ENCODE data around the gene TKTL1.
"Not testable (repeated sequence)": the region's sequence is repeated elsewhere in the genome, so short reads cannot be mapped to it uniquely, and the experiment has no call there.

TKTL1 gene

DNA sequence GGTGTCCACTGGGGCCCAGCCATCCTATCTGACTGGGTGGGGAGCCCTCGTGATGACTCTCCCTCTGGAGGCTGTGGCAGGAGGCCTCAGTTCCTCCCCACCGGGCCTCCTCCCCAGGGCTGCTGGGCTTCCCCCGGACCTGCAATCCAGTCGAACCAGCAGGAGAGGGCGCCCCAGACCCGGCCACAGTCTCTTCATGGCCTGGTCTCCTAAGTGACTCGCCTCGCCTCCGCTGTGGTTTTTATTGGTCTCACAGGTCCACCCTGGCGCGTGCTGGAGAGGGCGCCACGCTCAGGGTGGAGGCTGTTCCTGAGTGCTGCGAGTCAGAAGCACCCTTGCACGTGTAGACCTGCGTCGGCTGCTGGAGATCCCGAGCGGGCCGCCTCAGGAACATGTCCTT is 48.0 kb downstream of the TKTL1 start:
- not testable (repeated sequence) for DNase-seq (ENCODE audit: low spot score)

DNA sequence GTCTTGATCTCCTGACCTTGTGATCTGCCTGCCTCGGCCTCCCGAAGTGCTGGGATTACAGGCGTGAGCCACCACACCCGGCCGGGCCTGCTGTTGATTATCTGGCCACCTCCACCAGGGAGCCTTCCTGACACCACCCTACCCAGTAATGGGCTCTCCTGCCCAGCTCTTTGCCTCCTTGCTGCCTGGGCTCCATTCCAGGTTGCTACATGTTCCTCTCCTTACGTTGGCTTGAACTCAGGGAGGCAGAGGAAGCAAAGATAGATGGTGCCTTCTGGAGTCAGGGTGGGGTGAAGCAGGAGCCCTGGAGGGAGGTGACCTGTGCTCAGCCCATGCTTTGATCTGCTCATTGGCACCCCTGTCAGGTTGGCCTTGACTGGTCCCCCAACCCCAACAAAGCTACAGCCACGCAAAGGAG is 52.5 kb downstream of the TKTL1 start:
- no peak for DNase-seq (ENCODE audit: low spot score)

DNA sequence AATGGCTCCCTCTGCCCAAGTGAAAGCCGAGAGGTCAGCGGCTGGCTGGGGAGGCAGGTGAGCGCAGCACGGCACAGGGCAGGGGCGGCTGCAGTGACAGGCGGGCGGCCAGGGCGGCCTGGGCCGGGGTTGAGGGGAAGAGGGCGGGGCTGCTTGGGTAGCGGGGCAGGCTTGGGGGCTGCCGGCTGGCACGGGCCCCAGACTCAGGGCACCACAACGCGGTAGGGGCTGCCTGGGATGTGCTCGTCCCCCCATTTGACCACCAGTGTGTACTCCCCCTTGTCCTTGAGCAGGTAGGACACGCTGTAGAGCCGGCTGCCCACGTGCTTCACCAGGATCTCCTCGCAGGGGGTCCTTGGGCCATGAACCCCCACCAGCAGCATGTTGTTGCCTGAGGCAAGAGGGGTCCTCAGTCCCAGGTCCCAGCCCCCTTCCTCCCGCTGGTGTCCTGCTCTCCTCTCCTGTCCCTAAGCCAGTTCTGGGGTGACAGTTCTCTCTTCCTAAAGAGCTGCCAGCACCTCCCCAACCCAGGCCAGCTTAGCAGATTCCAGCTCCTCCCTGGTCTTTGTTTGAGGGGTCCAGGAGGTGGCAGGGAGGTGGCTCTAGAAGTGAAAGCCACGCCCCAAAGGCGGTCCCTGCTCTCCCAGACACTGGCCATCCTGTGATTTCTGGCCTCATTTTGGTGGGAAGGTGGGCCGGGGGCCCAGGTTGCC is 53.2 kb downstream of the TKTL1 start:
- DNase-seq (ENCODE audit: low spot score): no peak

DNA sequence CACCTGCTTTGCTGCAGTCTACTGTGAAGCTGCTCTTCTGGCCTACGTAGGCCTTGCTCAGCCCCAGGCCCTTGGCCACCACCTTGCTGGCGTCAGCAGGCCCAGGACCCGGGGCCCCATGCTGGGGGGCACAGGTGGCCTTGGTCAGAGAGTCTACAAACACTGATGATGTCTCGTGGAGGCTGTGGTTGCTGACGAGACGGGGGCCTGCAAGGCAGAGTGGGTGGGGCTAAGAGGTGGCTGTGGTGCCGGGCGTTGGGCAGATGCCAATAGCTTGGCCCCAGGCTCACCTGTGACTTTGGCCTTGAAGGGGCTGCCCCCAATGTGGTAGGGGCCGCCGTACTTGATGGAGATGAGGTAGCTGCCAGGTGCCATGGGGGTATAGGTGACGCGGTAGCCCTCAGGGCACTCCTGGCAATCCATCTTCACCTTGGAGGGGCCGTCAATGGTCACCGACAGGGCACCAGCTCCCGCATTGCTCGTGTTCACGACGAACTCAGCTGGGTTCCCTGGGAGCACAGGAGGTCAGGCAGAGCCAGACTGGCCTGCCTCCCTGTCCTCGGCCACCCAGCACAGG is 53.9 kb downstream of the TKTL1 start:
- no peak for DNase-seq (ENCODE audit: low spot score)

DNA sequence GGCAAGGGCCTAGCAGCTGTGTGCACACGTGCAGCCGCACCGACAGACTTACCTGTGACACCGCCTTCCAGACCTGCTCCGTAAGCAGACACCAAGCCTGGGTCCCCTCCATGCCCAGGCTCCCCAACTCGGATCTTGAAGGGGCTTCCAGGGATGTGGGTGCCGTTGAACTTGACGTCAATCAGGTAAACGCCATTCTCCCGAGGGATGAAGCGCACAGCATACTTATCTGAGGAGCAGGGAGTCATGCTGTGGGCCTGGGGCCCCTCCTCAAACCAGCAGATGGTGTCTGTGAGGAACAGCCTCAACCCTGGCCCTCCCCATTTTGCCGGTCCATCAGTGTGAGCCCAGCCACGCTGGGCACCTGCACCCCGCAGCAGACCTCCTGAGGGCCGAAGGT is 54.4 kb downstream of the TKTL1 start:
- DNase-seq (ENCODE audit: low spot score): no peak

DNA sequence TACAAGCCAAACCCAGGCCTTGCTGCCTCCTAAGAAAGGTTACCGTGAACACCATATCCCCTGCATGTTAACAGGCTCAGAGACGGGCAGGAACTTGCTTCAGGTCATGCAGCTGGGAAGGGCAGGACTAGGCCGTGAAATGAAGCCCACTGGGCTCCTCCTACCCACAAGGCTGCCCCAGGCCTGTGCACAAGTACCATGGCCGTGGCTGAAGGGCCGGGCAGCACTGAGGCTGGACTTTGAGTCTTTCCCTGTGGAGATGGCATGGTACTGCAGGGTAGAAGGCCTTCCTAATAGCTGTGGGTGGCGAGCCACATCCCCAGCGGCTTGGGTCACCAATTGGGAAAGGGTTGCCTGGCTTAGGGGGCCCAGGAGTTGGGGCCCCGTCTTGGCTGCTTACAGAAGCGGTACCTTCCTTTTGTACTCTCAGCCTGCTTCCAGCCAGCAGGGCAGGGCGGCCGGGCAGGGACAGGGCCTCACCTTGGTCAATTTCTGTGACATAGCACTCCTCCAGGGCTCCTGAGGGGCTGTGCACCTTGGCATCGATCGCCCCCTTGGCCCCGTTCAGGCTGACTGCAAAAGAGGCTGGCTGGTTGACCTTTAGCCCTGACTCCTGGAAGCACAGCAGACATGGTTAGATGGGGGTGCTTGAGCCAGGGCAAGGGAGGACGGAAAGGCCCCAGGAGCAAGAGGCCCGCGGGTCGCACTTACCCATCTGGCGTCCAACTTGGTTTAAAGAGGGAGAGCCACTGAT is 55.0 kb downstream of the TKTL1 start:
- no peak for DNase-seq (ENCODE audit: low spot score)

DNA sequence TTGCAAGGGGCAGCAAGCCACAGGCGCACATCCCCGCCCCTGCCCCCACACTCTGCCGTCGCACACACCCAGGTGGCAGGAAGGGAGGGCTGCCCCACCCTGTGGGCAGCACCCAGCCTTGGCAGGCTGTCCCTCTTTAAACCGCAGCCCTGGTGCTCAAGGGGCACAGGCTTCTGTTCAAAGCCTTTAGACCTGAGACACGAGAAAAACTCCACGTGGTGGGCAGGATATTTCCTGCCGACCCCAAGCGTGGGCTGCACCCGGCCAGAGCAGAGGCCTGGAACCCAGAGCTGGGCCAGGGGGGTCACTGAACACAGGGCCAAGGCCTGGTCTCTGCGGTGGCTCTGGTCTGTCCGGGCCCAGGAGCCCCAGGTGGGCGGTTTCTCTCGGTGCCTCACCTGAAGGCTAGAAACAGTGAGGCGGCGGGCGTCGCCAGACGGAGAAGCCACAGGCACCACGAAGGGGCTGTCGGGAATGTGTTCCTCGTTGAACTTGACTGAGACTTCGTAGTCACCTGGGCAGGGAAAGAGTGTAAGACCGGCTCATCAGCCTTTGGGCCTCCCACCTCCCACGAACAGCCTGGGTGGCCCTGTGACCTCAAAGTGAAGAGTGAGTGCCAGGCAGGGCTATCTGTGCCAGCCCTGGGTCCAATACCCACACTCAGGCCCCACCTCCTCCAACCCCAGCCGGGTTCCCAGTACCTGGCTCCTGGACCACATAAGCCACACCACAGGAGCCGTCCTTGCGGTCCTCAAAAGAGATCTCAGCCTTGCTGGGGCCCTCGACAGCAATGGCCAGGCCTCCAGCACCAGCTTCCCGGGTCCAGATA is 55.8 kb downstream of the TKTL1 start:
- peak; percentile 66 for DNase-seq (ENCODE audit: low spot score)

DNA sequence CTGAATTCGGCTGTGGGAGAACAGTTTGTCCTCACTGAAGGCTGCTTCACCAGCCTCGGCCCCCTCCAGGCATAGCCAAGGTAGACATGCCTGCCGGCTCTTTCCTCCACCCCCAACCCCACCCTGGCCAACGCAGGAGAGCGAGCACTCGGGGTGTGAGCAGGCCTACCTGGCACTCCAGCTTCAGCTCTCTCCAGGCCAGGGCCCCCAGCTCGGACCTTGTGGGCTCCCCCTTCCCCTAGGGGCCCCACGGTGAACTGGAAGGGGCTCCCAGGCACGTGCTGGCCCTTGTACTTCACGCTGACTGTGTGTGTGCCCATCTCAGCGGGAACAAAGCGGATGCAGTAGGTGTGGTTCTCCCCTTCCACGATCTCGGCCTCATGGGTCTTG is 56.4 kb downstream of the TKTL1 start:
- DNase-seq (ENCODE audit: low spot score): no peak

DNA sequence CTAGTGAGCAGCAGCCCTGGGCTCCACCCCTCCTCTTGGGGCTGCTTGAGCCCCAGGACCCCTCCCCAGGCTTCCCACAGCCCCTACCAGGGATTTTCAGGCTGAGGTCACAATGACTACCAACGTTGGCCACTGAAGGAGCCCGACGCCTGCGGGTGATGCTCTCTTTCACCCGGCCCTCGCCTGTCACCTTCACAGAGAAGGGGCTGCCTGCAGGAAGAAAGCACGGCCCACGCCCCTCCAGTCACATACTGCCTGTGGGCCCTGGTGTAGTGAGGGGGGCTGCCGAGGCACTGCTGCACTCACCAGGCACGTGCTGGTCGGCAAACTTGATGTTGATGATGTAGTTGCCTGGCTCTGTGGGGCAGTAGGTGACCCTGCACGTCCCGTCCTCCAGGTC is 56.9 kb downstream of the TKTL1 start:
- DNase-seq (ENCODE audit: low spot score): no peak

DNA sequence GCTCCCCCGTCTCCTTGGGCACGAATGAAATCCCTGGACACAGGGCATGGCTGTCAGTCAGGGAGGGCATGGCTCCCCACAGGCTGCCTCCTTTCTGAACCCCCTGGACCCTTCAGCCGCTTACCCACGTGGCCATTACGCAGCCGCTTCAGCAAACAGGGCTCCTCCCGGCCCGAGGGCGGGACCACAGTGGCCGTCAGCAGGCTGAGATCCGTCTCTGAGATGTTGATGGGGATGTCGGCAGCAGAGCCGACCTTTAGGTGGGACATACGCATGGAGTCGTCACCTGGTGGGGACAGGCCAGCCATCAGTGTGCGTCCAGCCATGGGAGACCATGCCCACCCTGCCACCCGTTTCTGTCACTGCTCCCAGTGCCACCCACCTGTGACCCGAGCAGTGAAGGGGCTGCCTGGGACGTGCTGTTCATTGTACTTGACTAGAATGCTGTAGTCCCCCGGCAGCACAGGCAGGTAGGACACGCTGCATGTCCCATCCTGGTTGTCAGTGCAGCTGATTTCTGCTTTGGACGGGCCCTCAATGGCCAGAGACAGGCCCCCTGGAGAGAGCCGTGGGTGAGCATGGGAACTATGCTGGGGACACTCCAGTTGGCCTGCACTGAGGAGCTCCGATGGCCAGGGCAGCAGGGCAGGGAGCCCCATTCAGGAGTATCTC is 57.7 kb downstream of the TKTL1 start:
- no peak for DNase-seq (ENCODE audit: low spot score)

DNA sequence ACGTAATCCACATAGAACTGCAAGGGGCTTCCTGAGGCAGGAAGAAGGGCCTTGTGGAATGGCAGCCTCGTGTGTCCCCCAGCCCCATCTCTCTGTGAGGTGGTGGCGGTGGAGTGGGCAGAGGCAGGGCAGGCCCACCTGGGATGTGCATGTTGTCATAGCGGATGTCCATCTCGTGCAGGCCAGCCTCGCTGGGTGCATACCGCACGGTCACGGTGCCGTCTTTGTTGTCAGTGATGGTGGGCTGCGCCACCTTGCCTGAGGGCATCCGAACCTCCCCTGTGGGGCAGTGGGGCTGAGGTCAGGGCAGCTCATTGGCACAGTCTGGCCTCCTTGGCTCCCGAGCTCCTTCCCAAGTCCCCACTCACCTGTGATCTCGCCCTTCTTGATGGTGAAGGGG is 58.4 kb downstream of the TKTL1 start:
- no peak for DNase-seq (ENCODE audit: low spot score)

DNA sequence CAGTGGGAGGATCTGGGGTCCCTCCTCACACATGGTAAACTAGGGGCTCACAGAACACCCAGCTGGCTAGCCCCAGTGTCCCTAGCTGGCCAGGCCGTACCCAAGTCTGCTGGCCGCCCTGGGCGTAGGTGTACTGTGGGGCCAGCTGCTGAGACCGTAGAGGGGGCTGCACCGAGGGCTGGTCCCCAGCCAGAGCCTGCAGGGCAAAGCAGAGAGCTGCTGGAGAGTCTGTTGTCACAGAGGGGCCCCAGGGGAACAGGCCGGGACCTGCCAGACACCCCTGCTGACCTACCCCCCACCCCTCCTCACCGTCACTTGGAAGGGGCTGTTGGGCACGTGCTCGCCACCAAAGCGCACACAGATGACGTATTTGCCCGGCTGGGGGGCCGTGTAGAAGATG is 58.9 kb downstream of the TKTL1 start:
- no peak for DNase-seq (ENCODE audit: low spot score)

DNA sequence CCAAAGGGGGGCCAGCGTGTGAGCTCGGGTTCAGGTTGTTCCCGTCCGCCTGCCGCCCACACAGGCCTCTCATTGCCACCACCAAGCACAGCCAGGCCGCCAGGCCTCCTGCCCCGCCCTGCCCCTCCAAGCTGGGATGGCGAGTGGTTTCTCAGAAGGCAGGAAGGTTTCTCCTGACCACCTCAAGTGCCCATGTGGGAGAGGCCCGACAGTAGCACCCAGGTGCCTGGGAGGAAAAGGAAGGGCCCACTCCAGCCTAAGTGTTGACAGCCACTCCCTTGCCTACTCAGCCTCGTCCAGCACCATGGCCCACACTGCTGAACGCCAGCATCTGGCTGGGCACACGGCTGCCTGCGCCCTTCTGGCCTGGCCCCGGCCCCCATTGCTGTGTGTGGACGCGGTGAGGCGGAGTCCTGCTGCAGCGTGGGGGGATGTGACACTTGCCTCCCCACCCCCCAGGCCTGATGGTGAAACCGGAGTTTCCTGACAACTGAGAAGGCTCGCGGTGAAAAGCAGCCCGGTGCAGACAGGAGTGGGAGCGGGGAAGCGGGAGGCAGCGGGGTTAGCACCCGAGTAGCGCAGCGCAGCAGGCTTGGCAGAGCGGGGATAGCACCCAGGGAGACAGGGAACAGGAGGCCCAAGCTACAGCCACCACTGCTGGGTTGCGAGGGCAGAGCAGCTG is 59.6 kb downstream of the TKTL1 start:
- no peak for DNase-seq (ENCODE audit: low spot score)

DNA sequence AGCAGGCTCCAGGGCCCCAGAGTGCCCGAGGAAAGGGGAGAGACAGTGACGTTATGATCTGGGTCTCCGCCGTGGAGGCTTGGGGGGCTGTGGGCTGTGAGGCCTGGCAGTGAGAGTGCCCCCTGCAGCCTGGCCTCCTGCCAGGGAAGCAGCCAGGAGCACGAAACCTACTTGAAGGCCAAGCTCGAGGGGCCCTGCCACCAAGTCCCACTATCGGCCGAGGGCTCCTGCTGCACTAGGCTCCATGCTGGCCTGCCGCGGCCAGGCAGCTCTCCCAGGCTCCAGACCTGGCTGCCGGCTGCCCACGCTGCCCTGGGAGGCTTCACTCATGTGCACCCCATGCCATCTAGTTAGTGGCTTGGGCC is 60.2 kb downstream of the TKTL1 start:
- no peak for DNase-seq (ENCODE audit: low spot score)

DNA sequence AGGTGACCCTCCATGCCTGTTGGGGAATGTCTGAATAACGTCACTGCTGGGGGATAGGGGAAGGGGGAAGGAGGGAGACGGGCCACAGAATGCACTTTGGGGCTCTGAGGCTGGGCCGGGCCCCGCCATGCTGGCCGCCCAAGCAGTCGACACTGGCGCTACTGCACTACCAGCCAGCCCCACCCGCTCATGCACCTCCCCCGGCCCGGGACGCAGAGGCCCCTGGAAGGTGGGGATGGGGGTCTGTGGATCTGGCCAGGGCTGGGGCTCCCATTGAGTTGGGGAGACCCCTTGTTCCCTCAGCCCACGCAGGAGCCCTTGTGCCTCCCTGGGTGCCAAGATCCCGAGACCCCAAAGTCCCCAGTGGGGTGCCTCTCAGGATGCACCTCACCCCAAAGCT is 61.0 kb downstream of the TKTL1 start:
- DNase-seq (ENCODE audit: low spot score): no peak

DNA sequence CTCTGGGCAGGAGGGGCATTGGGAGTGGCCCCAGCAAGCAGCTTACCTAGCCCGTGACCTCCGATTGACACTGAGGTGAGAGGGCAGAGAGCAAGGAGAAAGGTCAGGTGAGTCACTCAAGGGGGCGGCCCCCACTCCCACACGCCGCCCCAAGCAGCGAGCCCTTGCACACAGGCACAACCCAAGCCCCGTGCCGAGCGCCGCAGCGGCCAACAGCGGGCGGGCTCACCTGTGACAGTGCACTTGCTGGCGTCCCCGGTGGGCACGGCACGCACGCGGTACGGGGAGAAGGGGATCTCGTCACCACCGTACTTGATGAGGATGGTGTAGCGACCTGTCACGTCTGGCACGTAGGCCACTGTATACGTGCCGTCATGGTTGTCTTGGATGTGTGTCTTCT is 61.6 kb downstream of the TKTL1 start:
- DNase-seq (ENCODE audit: low spot score): no peak

DNA sequence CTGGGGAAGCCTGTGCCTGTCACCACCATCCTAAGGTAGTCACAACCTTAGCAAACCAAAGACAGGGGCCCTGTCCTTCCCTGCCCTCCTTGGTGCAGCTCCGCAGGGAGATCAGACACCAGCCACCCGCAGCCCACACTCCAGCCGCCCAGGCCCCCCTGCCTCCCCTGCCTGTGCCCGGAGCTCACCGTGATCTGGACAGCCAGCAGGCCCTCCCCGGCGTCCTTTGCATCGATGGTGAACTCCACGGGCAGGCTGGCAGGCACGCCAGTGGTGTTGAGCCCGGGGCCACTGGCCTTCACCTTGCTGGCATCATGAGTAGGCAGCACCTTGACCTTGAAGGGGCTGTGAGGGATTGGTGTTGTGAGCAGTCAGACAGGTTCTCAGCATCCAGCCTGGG is 62.4 kb downstream of the TKTL1 start:
- DNase-seq (ENCODE audit: low spot score): no peak

DNA sequence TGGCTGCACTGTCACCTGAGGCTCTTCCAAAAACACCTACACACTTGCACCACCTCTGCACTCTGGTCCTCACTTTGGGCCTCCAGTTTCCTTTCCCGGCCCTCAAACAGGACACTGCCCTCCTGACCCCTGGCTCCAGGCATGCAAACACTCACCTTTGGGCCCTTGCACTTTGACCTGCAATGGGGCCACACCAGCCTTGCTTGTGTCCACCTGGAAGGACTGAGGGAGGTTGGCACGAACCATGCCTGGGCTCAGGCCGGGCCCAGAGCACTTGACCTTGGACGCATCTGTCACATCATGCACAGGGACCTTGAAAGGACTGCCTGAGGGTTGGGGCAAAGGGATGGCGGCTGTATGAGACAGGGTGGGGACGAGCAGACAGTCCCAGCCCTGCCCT is 63.2 kb downstream of the TKTL1 start:
- DNase-seq (ENCODE audit: low spot score): no peak

DNA sequence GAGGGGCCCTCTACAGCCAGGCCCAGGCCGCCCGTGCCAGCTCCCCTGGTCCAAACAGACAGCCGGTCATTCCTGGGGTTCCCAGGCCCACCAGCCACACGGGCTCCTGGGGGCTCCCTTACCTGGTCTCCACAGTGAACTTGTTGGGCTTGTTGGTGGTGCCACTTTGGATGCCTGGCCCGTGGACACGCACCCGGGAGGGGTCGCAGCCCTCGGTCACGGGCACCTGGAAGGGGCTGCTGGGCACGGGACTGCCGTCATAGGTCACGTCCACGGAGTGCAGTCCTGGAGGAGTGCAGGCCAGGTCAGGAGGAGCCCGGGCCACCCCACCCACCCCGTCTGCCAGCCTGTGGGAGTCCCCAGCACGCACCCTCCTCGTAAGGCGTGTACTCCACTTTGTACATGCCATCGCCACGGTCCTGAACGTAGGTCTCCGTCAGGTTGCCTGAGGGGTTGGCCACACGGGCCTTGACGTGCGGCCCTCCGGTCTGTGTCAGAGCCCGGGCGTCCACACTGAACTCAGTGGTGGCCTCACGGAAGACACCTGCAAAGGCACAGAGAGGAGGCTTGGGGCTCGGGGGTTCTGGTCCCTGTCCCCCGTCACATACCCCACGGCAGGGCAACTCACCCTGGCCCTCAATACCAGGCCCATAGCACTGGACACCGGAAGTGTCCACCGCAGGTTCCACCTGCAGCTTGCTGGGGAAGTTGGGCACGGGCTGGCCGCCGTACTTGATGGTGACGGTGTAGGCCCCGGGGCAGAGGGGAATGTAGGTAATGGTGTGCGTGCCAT is 64.0 kb downstream of the TKTL1 start:
- DNase-seq (ENCODE audit: low spot score): no peak

DNA sequence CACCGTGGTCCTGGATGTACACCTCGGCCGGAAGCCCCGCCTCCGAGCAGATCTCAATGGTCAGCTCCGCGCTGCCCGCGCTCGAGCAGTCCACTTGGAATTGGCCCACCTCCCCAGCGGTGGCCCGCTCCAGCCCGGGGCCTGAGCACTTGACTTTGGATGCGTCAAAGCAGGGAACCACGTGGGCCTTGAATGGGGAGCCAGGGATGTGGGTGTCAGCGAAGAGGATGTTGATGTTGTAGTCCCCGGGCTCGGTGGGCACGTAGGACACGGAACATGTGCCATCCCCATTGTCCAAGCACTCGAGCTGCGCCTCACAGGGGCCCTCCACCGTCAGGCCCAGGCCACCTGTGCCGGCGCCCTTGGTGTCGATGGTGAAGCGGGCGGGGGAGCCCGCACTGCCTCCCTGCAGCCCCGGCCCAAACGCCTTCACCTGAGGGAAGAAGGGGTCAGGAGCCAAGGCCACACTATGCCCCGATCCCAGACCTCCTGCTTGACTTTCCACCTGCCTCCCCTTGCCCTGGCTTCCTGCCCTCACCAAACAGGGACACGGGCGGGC is 64.6 kb downstream of the TKTL1 start:
- DNase-seq (ENCODE audit: low spot score): no peak

Measured in SW480 (cell line).